Vagina (tissue), 2 donors: ENCODE data around the gene ORC6.

ENCODE experiments used
- CTCF ChIP-seq, 3 experiments: fragments of 450-650 bp in 2 of 3; fragments of 200-600 bp in 1 of 3; sonication (generic) in 1 of 3; IDR thresholded peaks; one replicate each; pipeline ENCODE4 v1.5.1; 2017 to 2019; ENCODE audit warnings: antibody characterized with exemption in 3 of 3, mild to moderate bottlenecking in 2 of 3, moderate library complexity in 2 of 3
- POLR2A ChIP-seq, 2 donors: fragments of 450-650 bp; IDR thresholded peaks; one replicate each; pipeline ENCODE4 v1.6.1; 2017; ENCODE audit warnings: antibody characterized with exemption in 2 of 2, mild to moderate bottlenecking in 2 of 2, moderate library complexity in 2 of 2

GRCh38 chr16:46720619-46721018 lies 31.2 kb downstream of the ORC6 start:
- TF ChIP-seq CTCF (IDR thresholded peaks at IDR 0.05) (no peak), POLR2A (IDR thresholded peaks at IDR 0.05) (no peak)
